Stomach smooth muscle (tissue), 2 donors: ENCODE measurements around the gene RIMBP3C.
"Not testable (repeated sequence)": the region's sequence is repeated elsewhere in the genome, so short reads cannot be mapped to it uniquely, and the experiment has no call there.

ENCODE experiments used
- H3K27ac ChIP-seq: one replicate; pipeline ENCODE4 v1.7.0; 2013; ENCODE audit warnings: mild to moderate bottlenecking, low read length, inconsistent platforms
- H3K27me3 ChIP-seq, 2 donors: one replicate each; pipeline ENCODE4 v1.7.0; 2013; ENCODE audit warnings: low read length in 2 of 2; ENCODE audit not compliant: insufficient read depth in 2 of 2, control insufficient read depth in 1 of 2
- H3K36me3 ChIP-seq, 2 donors: one replicate each; pipeline ENCODE4 v1.7.0; 2013; ENCODE audit warnings: low read length in 2 of 2; ENCODE audit not compliant: control insufficient read depth in 2 of 2, insufficient read depth in 2 of 2
- H3K4me1 ChIP-seq: one replicate; pipeline ENCODE4 v1.7.0; 2013; ENCODE audit warnings: low read length; ENCODE audit not compliant: control insufficient read depth, insufficient read depth
- H3K4me3 ChIP-seq, 2 donors: one replicate each; pipeline ENCODE4 v1.7.0; 2013; ENCODE audit warnings: low read length in 2 of 2
- H3K9ac ChIP-seq, 2 donors: one replicate each; pipeline ENCODE4 v1.7.0; 2013; ENCODE audit warnings: low read length in 2 of 2, mild to moderate bottlenecking in 1 of 2
- H3K9me3 ChIP-seq, 2 donors: one replicate each; pipeline ENCODE4 v1.7.0; 2013; ENCODE audit warnings: low read length in 2 of 2; ENCODE audit not compliant: control insufficient read depth in 2 of 2
- donor health status: healthy.
- donor health status: Pancreatic carcinoma.

RIMBP3C gene

DNA sequence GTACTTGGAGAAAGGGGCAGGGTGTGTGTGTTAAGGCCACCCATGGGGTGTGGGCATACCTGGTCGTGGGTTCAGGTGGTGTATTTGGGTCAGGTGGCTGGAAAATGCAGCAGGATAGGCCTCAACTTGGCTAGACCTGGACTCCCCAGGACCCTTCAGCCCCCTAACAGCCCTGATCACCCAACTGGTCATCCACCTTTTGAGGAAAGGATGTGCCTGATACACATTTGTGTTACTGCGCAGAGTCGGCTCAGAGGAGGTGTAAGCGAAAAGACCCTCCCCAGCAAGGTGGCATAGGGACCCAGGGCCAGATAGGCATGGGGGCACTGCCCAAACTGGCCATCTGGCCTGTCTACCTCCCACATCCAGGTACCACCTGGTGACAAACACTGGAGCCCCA, at the start of gene RIMBP3C:
RIMBP3C (minus strand) TSS at position 101 of the 400 bp plus-strand sequence. CDS start 485 bp downstream, outside the sequence.
- H3K4me1 ChIP-seq, H3K27me3 ChIP-seq, H3K4me3 ChIP-seq, H3K9ac ChIP-seq, H3K36me3 ChIP-seq, H3K27ac ChIP-seq, H3K9me3 ChIP-seq: not testable (repeated sequence)

- H3K9me3 ChIP-seq: no peaks in the 10 kb centered on the region
Observed at GRCh38 chr22:21599053-21599893, 48.0 kb upstream of the RIMBP3C start.

GRCh38 chr22:21598302-21598701, 47.0 kb upstream of the RIMBP3C start:
- H3K4me1 ChIP-seq: peaks cover 13% of the 10 kb centered on the region
- no peak overlapping the region for H3K27ac ChIP-seq
- H3K36me3 ChIP-seq: peaks cover 18 to 28% of the 10 kb centered on the region in 2 donors
- no peak overlapping the region for H3K4me3 ChIP-seq
- H3K27me3 ChIP-seq: no peaks in the 10 kb centered on the region
- no peak overlapping the region for H3K9ac ChIP-seq
- no peaks in the 10 kb centered on the region for H3K9me3 ChIP-seq

More at GRCh38 chr22:21599053-21599893, 48.0 kb upstream of the RIMBP3C start:
- Histone ChIP-seq H3K27ac (no peak overlapping the region), H3K4me3 (no peak overlapping the region), H3K4me1 (peaks cover 10% of the 10 kb centered on the region), H3K27me3 (no peaks in the 10 kb centered on the region), H3K9ac (no peak overlapping the region), H3K36me3 (peaks cover 9 to 18% of the 10 kb centered on the region in 2 donors)

DNA sequence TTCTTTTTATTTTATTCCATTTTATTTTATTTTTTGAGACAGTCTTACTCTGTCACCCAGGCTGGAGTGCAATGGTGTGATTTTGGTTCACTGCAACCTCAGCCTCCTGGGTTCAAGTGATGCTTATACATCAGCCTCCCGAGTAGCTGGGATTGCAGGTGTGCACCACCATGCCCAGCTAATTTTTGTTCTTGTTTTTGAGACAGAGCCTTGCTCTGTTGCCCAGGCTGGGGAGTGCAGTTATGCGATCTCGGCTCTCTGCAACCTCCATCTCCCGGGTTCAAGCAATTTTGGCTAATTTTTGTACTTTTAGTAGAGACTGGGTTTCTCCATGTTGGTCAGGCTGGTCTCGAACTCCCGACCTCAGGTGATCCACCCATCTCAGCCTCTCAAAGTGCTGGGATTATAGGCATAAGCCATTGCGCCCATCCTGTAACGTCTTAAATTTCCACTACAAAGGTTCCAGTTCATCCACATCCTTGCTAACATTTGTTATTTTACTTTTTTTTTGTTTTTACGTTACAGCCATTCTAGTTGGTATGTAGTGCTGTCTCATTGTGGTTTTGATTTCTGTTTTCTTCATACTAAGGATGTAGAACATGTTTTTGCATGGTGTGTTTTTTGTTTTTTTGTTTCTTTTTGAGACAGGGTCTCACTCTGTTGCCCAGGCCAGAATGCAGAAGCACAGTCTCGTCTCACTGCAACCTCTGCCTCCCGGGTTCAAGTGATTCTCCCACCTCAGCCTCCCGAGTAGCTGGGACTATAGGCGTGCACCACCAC, 45.3 kb upstream of the RIMBP3C start:
- H3K27ac ChIP-seq, H3K4me3 ChIP-seq, H3K27me3 ChIP-seq, H3K9me3 ChIP-seq, H3K9ac ChIP-seq: not testable (repeated sequence)
- peaks cover 19% of the 10 kb centered on the region for H3K4me1 ChIP-seq
- peaks cover 20 to 27% of the 10 kb centered on the region in 2 donors for H3K36me3 ChIP-seq

- Histone ChIP-seq H3K4me3 (no peak overlapping the region), H3K4me1 (peaks cover 33% of the 10 kb centered on the region), H3K27me3 (no peaks in the 10 kb centered on the region), H3K27ac (no peak overlapping the region), H3K9ac (no peak overlapping the region), H3K9me3 (no peaks in the 10 kb centered on the region), H3K36me3 (peaks cover 20 to 27% of the 10 kb centered on the region in 2 donors)
Observed at GRCh38 chr22:21594865-21595452, 43.7 kb upstream of the RIMBP3C start.

DNA sequence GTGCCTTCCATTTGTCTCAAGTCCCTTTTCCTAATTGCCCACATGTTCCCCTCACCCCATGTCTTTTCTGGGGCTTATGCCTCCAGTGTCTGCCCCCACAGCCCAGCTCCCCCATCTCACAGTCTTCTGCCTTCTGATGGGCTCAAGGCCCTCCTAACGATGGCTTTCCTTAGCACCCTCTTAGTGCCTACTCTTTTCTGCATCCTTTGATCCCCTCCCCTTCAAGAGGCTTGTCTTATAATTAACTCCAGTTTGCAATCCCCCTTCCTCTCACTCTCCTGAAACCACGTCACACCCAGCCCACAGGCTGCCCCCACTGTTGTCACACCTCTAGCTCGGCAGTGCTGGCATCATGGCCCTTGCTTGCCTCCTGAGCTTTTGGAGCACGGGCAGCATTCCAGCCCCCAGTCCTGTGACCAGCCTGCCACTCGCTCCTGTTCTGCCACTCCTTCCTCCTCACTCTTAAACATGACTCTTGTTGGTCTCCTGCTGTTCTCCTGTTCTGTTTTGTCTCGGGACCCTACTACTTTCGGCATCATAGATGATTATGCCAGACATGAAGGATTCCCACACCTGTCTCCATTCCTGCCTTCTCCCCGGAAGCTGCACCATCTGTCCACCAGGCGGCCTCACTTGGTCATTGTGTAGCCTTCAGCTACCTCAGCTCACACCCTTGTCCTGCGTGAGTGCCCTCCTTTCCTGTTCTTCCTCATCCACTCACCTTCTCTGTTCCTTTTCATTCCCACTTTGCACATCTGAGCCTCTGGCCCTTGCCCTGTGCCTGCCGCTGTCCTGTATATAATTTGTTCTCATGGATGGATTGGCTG, 42.4 kb upstream of the RIMBP3C start:
- Histone ChIP-seq H3K4me3 (no peak overlapping the region), H3K9ac (no peak overlapping the region), H3K36me3 (peaks cover 20 to 26% of the 10 kb centered on the region in 2 donors), H3K9me3 (no peaks in the 10 kb centered on the region), H3K4me1 (peaks cover 31% of the 10 kb centered on the region), H3K27me3 (no peaks in the 10 kb centered on the region), H3K27ac (no peak overlapping the region)

DNA sequence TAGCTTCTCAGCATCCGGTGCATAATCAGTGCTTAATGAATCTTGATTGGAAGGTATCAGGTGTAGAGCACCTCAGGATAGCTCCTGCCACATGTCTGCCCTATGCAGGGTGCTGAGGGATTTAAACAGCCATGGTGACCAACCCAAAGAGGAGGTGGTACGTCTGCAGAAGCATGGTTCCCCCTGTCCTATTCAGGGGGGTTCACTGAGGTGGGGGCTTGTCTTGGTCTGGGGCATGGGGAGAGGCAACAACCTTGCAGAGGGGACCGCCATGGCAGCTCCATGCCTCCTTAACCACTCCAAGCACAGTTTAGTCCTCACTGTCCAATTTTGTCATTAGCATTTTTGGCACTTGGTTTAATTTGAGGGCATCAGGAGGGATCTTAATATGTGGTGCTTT, 41.2 kb upstream of the RIMBP3C start:
- H3K9me3 ChIP-seq: no peaks in the 10 kb centered on the region
- peaks cover 22 to 26% of the 10 kb centered on the region in 2 donors for H3K36me3 ChIP-seq
- no peaks in the 10 kb centered on the region for H3K27me3 ChIP-seq
- H3K27ac ChIP-seq: no peak overlapping the region
- no peak overlapping the region for H3K4me3 ChIP-seq
- no peak overlapping the region for H3K9ac ChIP-seq
- peaks cover 36% of the 10 kb centered on the region for H3K4me1 ChIP-seq

DNA sequence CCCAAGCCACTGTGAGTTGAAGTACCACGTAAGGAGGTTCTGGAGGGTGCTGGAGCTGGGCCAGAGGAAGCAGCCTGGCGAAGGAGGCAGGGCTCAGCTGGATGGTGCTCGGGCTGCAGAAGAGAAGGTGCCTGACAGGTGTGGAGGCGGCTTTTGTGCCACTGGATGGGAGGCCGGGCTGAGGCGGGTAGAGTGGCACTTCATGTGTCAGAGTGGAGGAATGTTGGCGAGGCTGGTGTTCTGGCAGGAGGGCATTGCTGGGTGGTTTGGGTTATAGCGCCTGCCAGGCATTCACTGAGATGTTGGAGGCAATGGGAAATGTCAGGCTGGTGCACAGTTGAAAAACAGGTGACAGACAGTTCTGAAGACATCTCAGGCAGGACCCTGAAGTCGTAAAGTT, 40.4 kb upstream of the RIMBP3C start:
- H3K9ac ChIP-seq: no peak overlapping the region
- H3K4me1 ChIP-seq: peaks cover 37% of the 10 kb centered on the region
- no peak overlapping the region for H3K4me3 ChIP-seq
- no peak overlapping the region for H3K27ac ChIP-seq
- no peaks in the 10 kb centered on the region for H3K9me3 ChIP-seq
- peaks cover 22 to 26% of the 10 kb centered on the region in 2 donors for H3K36me3 ChIP-seq
- no peaks in the 10 kb centered on the region for H3K27me3 ChIP-seq

GRCh38 chr22:21590809-21591641, 39.8 kb upstream of the RIMBP3C start:
- Histone ChIP-seq H3K4me1 (peaks cover 37% of the 10 kb centered on the region), H3K4me3 (no peak overlapping the region), H3K9me3 (no peaks in the 10 kb centered on the region), H3K36me3 (peaks cover 22 to 26% of the 10 kb centered on the region in 2 donors), H3K27ac (no peak overlapping the region), H3K27me3 (no peaks in the 10 kb centered on the region), H3K9ac (no peak overlapping the region)
